ENCODE measurements around the gene PRM2.

- TF ChIP-seq, protein P1, sequence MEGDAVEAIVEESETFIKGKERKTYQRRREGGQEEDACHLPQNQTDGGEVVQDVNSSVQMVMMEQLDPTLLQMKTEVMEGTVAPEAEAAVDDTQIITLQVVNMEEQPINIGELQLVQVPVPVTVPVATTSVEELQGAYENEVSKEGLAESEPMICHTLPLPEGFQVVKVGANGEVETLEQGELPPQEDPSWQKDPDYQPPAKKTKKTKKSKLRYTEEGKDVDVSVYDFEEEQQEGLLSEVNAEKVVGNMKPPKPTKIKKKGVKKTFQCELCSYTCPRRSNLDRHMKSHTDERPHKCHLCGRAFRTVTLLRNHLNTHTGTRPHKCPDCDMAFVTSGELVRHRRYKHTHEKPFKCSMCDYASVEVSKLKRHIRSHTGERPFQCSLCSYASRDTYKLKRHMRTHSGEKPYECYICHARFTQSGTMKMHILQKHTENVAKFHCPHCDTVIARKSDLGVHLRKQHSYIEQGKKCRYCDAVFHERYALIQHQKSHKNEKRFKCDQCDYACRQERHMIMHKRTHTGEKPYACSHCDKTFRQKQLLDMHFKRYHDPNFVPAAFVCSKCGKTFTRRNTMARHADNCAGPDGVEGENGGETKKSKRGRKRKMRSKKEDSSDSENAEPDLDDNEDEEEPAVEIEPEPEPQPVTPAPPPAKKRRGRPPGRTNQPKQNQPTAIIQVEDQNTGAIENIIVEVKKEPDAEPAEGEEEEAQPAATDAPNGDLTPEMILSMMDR (IDR thresholded peaks at IDR 0.05) = no peak
- TF ChIP-seq CHD2 (IDR thresholded peaks at IDR 0.05; ENCODE audit: low read length, partially characterized antibody) (no peak), FOXJ3 (CRISPR knock-in tag; IDR thresholded peaks at IDR 0.05) (no peak), NRF1 (IDR thresholded peaks at IDR 0.05; ENCODE audit: low read depth, low read length) (no peak)
Measured at GRCh38 chr16:11309895-11310633, 33.8 kb upstream of the PRM2 start.

All from SK-N-SH (cell line).